GM12878 (cell line): ENCODE results near the gene PHLDA2. TPM values are rescaled to one million over a fixed set of nuclear protein-coding genes. Genes with fewer than 3 reads are reported as not detected.

Source experiments
- CREB1 ChIP-seq: IDR thresholded peaks from 2 replicates; pipeline ENCODE4 v1.6.1; 2012; ENCODE audit warnings: low read depth, mild to moderate bottlenecking, inconsistent platforms
- GATAD2B ChIP-seq: fragments of 450-650 bp; conservative IDR thresholded peaks from 2 replicates; pipeline ENCODE4 v1.6.1; 2017; ENCODE audit warnings: low read depth, mild to moderate bottlenecking, moderate library complexity
- IRF5 ChIP-seq: fragments of 450-650 bp; IDR thresholded peaks from 2 replicates; pipeline ENCODE4 v1.6.1; 2017; ENCODE audit warnings: borderline replicate concordance
- KLF5 ChIP-seq: fragments of 450-650 bp; IDR thresholded peaks from 2 replicates; pipeline ENCODE4 v1.6.1; 2014; ENCODE audit warnings: mild to moderate bottlenecking; ENCODE audit not compliant: partially characterized antibody
- NR2C2 ChIP-seq: IDR thresholded peaks from 2 replicates; pipeline ENCODE4 v1.6.1; 2011; ENCODE audit warnings: borderline replicate concordance, low read depth; ENCODE audit not compliant: control insufficient read depth, insufficient read length
- PBX3 ChIP-seq: IDR thresholded peaks from 2 replicates; pipeline ENCODE4 v1.6.1; 2011; ENCODE audit warnings: mild to moderate bottlenecking, low read depth, low read length, moderate library complexity; ENCODE audit not compliant: insufficient replicate concordance
- POLR2A ChIP-seq: IDR thresholded peaks from 2 replicates; pipeline ENCODE4 v1.6.1; 2011; ENCODE audit warnings: low read depth, mild to moderate bottlenecking, low read length
- TAF1 ChIP-seq: IDR thresholded peaks from 2 replicates; pipeline ENCODE4 v1.6.1; 2011; ENCODE audit warnings: mild to moderate bottlenecking, low read depth, low read length, borderline replicate concordance
- polyA plus RNA-seq, 11 experiments: library from polyadenylated mRNA; depleted of rRNA in 4 of 11; unstranded in 6 of 11; stranded (reverse) in 5 of 11; fragments of >200 nt; fragmentation: Nextera tagmentation in 4 of 11; fragmentation: Illumina TruSeq in 1 of 11; extraction: Ambion mirVana in 4 of 11; extraction: Trizol in 1 of 11; gene quantifications; 1 replicate in 1 of 11; 2 replicates in 10 of 11; pipeline versions ENCODE4 v1.2.1 to v1.2.3, GENCODE V29; 2011 to 2016; ENCODE audit warnings: inconsistent platforms in 2 of 11, missing spikeins in 2 of 11, low read depth in 1 of 11
- total RNA-seq, 4 experiments: library from RNA; depleted of rRNA in 3 of 4; stranded (reverse); fragments of >200 nt in 3 of 4; fragmentation: Illumina TruSeq in 1 of 4; extraction: Trizol in 1 of 4; gene quantifications; 2 replicates each; pipeline versions ENCODE4 v1.2.1 to v1.2.3, GENCODE V29; 2013 to 2021

The PHLDA2 gene
- total and polyA plus RNA-seq, 10 of the 15 experiments (the other 5 are each of a cell fraction or from before 2014, with no cell fraction given), result 0.15 to 0.49 (median 0.16) TPM; not detected in 7

- no peak for TF ChIP-seq GATAD2B
- TF ChIP-seq KLF5, result no peak
- TF ChIP-seq POLR2A, result no peak
- no peak for TF ChIP-seq IRF5
- TF ChIP-seq PBX3, result no peak
- TF ChIP-seq TAF1, result no peak
- TF ChIP-seq NR2C2, result no peak
- TF ChIP-seq CREB1, result no peak
Observed at GRCh38 chr11:2891326-2892214, 37.6 kb downstream of the PHLDA2 start (continued).
